Panc1 (cell line): ENCODE results near the gene CCR7.

ENCODE experiments used
- CTCF ChIP-seq: fragments of 450-650 bp; IDR thresholded peaks from 2 replicates; pipeline ENCODE4 v1.5.1; 2017; ENCODE audit warnings: mild to moderate bottlenecking
- POLR2AphosphoS5 ChIP-seq: IDR thresholded peaks from 2 replicates; pipeline ENCODE4 v1.6.1; 2012; ENCODE audit warnings: mild to moderate bottlenecking, low read depth, low read length, moderate library complexity
- TCF7L2 ChIP-seq: IDR thresholded peaks from 2 replicates; pipeline ENCODE4 v1.6.1; 2011; ENCODE audit warnings: mild to moderate bottlenecking, low read depth, low read length, inconsistent platforms

- no peak for TF ChIP-seq CTCF
- no peak for TF ChIP-seq POLR2AphosphoS5
- no peak for TF ChIP-seq TCF7L2
Measured at GRCh38 chr17:40564195-40564882, 933 bp downstream of the CCR7 start.
